Esophagus squamous epithelium (tissue), 5 donors: Measurements from ENCODE around the gene SRD5A2. TPM values are rescaled to one million over a fixed set of nuclear protein-coding genes. Genes with fewer than 3 reads are reported as not detected.

Experiments used
- DNase-seq: peaks from one replicate; lab custom pipeline; 2025; lab: John Stamatoyannopoulos, UW
- H3K27ac ChIP-seq, 4 donors: fragments of 200-600 bp; sonication (generic); one replicate each; pipeline ENCODE4 v1.5.1; 2016 to 2019; ENCODE audit warnings: mild to moderate bottlenecking in 1 of 4
- H3K27me3 ChIP-seq, 4 donors: fragments of 200-600 bp; sonication (generic); 1 replicate in 3 of 4; 2 replicates in 1 of 4; pipeline versions ENCODE4 v1.5.1 to v1.6.0; 2017 to 2021; ENCODE audit warnings: antibody characterized with exemption in 1 of 4
- H3K36me3 ChIP-seq, 3 donors: fragments of 200-600 bp; sonication (generic); one replicate each; pipeline ENCODE4 v1.5.1; 2016 to 2019
- H3K4me1 ChIP-seq, 3 donors: fragments of 200-600 bp; sonication (generic); one replicate each; pipeline ENCODE4 v1.5.1; 2017 to 2019
- H3K4me3 ChIP-seq, 4 donors: fragments of 200-600 bp; sonication (generic); 1 replicate in 3 of 4; 2 replicates in 1 of 4; pipeline ENCODE4 v1.5.1; 2016 to 2019; ENCODE audit warnings: mild to moderate bottlenecking in 2 of 4, moderate library complexity in 1 of 4
- H3K9me3 ChIP-seq, 3 donors: fragments of 200-600 bp; sonication (generic); one replicate each; pipeline ENCODE4 v1.5.1; 2016 to 2019
- POLR2A ChIP-seq, 4 donors: fragments of 450-650 bp; IDR thresholded peaks; one replicate each; pipeline ENCODE4 v1.6.1; 2017; ENCODE audit warnings: antibody characterized with exemption in 4 of 4, mild to moderate bottlenecking in 4 of 4, moderate library complexity in 3 of 4
- WGBS, 2 donors: methylation state at CpG; one replicate each; pipeline ENCODE4 v1.1.5; 2018; 5-methylcytosine and 5-hydroxymethylcytosine counted together
- intact Hi-C: fragments of 100-400 bp; cut with DNase I; formaldehyde crosslinking; loops from one replicate; pipeline ENCODE4 v1.15.0; 2022
- total RNA-seq, 4 donors: library from RNA; depleted of rRNA; stranded (reverse); fragments of >200 nt; gene quantifications; one replicate each; pipeline ENCODE4 v1.1.0, GENCODE V29; 2016
- TF ChIP-seq, protein P1 (sequence below), 6 experiments: fragments of 450-650 bp in 4 of 6; fragments of 200-600 bp in 2 of 6; sonication (generic) in 2 of 6; IDR thresholded peaks; one replicate each; pipeline ENCODE4 v1.5.1; 2016 to 2019; ENCODE audit warnings: antibody characterized with exemption in 6 of 6, mild to moderate bottlenecking in 4 of 6, moderate library complexity in 4 of 6
- donor health status: DM: yes; HTN: yes; CAD: no.

SRD5A2 gene
- total RNA-seq, 4 donors from 2014 or later = 0.19 TPM; not detected in 3

DNA sequence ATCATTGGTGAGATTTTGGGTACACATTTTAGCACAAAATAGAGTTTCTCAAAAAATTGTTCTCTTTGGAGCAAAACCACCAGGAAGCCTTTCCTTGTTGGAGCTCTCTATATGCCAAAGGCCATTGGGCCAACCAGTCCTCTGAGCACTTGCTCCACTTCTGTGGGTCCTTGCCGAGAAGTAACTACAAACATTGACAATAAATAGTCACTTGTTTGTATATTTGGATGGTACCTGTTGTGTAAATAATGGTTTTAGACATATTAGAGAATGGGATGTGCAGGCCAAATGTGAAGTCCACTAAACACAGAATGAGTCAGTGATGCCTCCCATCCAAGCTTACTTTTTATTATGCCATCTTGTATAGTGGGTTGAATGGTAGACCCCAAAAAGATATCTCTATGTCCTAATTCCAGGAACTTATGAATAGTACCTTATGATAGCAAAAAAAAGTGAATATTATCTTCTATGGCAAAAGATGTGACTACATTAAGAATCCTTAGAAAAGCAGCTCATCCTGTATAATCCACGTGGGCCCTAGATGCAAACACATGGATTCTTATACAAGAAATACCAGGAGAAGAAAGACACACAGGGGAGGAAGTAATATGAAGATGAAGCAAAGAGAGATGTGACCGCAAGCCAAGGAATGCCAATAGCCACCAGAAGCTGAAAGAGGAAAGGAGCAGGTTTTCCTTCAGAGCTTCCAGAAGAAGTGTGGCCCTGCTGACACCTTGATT, 24.6 kb downstream of the SRD5A2 start:
- Histone ChIP-seq H3K36me3 (no peaks in the 10 kb centered on the region), H3K4me1 (no peaks in the 10 kb centered on the region), H3K9me3 (peaks cover 0 to 16% (median 5%) of the 10 kb centered on the region in 3 donors), H3K27me3 (no peaks in the 10 kb centered on the region), H3K27ac (no peak overlapping the region), H3K4me3 (no peak overlapping the region)
- intact Hi-C loops = no loop called here
- 64 to 71% methylated on average over 3 of the region's 3 CpGs for WGBS, 2 donors
- TF ChIP-seq POLR2A (IDR thresholded peaks at IDR 0.05) = no peak
- TF ChIP-seq, protein P1, sequence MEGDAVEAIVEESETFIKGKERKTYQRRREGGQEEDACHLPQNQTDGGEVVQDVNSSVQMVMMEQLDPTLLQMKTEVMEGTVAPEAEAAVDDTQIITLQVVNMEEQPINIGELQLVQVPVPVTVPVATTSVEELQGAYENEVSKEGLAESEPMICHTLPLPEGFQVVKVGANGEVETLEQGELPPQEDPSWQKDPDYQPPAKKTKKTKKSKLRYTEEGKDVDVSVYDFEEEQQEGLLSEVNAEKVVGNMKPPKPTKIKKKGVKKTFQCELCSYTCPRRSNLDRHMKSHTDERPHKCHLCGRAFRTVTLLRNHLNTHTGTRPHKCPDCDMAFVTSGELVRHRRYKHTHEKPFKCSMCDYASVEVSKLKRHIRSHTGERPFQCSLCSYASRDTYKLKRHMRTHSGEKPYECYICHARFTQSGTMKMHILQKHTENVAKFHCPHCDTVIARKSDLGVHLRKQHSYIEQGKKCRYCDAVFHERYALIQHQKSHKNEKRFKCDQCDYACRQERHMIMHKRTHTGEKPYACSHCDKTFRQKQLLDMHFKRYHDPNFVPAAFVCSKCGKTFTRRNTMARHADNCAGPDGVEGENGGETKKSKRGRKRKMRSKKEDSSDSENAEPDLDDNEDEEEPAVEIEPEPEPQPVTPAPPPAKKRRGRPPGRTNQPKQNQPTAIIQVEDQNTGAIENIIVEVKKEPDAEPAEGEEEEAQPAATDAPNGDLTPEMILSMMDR (IDR thresholded peaks at IDR 0.05) = no peak
- no peak for DNase-seq

DNA sequence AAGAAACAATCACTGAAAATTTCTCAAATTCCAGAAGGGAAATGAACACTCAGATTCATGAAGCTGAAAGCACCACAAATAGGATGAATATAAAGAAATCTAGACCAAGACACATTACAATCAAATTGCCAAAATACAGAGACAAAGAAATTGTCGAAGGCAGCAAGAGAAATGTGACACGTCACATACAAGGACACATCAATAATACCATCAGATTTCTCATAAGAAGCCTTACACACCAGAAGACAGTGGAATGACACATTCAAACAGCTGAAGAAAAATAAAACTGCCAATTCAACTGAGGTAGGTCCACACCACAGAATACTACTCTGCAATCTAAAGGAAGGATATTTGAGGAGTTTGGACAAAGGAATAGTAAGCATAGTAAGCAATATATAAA, 27.4 kb downstream of the SRD5A2 start:
- intact Hi-C loops = no loop called here
- H3K36me3 ChIP-seq = no peaks in the 10 kb centered on the region
- H3K4me3 ChIP-seq = no peak overlapping the region
- WGBS, 2 donors = 85 to 94% methylated on average over 2 of the region's 2 CpGs
- H3K4me1 ChIP-seq = no peaks in the 10 kb centered on the region
- H3K27me3 ChIP-seq = no peaks in the 10 kb centered on the region
- no peak for TF ChIP-seq POLR2A (IDR thresholded peaks at IDR 0.05)
- TF ChIP-seq, protein P1 (IDR thresholded peaks at IDR 0.05) = no peak
- H3K9me3 ChIP-seq = peaks cover 0 to 16% (median 5%) of the 10 kb centered on the region in 3 donors
- DNase-seq = no peak
- no peak overlapping the region for H3K27ac ChIP-seq

DNA sequence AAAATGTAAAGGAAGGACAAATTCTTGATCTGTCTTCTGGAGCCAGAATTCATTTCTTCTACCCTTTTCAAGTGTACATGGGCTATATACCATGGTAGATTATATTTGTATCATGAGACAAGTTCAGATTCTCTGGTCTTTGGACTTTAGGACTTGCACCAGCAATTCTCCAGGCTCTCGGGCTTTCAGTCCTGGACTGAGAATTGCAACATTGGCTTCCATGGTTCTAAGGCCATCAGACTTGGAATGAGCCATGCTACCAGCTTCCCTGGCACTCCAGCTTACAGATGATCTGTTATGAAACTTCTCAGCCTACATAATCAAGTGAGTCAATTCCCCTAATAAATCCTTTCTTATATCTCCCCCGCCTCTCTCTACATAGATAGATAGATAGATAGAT, 33.3 kb downstream of the SRD5A2 start:
- no peak overlapping the region for H3K27ac ChIP-seq
- no peak for DNase-seq
- whole genome bisulfite sequencing, 2 donors = 77 to 87% methylated on average over 2 of the region's 2 CpGs
- intact Hi-C loops = no loop called here
- no peak overlapping the region for H3K4me3 ChIP-seq
- H3K9me3 ChIP-seq = peaks cover 0 to 11% (median 5%) of the 10 kb centered on the region in 3 donors
- no peak for TF ChIP-seq POLR2A (IDR thresholded peaks at IDR 0.05)
- TF ChIP-seq, protein P1 (IDR thresholded peaks at IDR 0.05) = no peak
- no peaks in the 10 kb centered on the region for H3K36me3 ChIP-seq
- no peaks in the 10 kb centered on the region for H3K27me3 ChIP-seq
- H3K4me1 ChIP-seq = no peaks in the 10 kb centered on the region

DNA sequence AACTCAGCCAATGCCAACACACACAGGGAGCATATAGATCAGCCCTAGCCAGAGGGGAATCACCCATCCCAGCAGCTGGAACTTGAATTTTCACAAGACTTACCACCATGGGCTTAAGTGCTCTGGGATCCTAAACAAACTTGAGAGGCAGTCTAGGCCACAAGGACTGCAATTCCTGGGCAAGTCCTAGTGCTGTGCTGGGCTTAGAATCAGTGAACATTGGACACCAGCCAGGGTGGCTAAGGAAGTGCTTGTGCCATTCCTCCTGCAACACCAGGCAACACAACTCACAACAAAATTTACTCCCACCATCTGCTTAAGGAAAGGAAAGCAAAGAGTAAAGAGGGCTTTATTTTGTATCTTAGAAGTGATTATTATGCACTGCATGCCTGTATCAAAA, 38.9 kb downstream of the SRD5A2 start:
- no peak for DNase-seq
- Histone ChIP-seq H3K4me3 (no peak overlapping the region), H3K27ac (no peak overlapping the region), H3K9me3 (peaks cover 0 to 5% (median 0%) of the 10 kb centered on the region in 3 donors), H3K27me3 (peaks cover 0 to 3% (median 0%) of the 10 kb centered on the region in 4 donors), H3K4me1 (no peaks in the 10 kb centered on the region), H3K36me3 (no peaks in the 10 kb centered on the region)
- TF ChIP-seq, protein P1 (IDR thresholded peaks at IDR 0.05) = no peak
- TF ChIP-seq POLR2A (IDR thresholded peaks at IDR 0.05) = no peak
- intact Hi-C loops = no loop called here

DNA sequence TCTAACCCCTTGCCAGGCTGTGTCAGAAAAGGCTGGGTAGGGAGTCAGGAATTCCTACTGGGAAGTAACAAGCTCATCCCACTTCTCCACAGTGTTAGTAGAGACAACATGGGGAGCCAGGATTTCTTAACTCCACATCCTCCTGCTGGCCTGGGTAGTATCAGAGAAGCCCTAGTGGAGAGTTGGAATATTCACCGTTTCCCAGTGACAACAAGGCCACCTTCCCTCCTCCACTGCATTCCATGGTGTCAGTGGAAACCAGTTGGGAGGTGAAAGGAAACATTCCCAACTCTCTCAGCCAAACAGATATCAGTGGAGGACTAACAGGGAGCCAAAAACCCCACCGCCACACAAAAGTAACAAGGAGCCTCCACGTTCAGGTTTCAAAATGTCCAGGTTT, 41.2 kb downstream of the SRD5A2 start:
- TF ChIP-seq, protein P1 (IDR thresholded peaks at IDR 0.05) = no peak
- no peak for TF ChIP-seq POLR2A (IDR thresholded peaks at IDR 0.05)
- no peak for DNase-seq
- Histone ChIP-seq H3K4me1 (no peaks in the 10 kb centered on the region), H3K9me3 (peaks cover 0 to 5% (median 0%) of the 10 kb centered on the region in 3 donors), H3K4me3 (no peak overlapping the region), H3K36me3 (no peaks in the 10 kb centered on the region), H3K27me3 (peaks cover 0 to 3% (median 0%) of the 10 kb centered on the region in 4 donors), H3K27ac (no peak overlapping the region)
- WGBS, 2 donors = 58 to 75% methylated on average over 2 to 3 of the region's 3 CpGs
- intact Hi-C loops = no loop called here
